Astrocyte of the spinal cord (primary cell): Measurements from ENCODE around the gene LAMA4.
A peak's percentile ranks its signal among the peaks of the same experiment; 100 is the strongest.

Experiments used
- DNase-seq: peaks from one replicate; pipeline ENCODE4 v3.0.0; 2011; ENCODE audit warnings: low read depth, low spot score
- H3K4me3 ChIP-seq: 2 replicates; pipeline ENCODE4 v1.5.1; 2011; ENCODE audit warnings: low read depth, mild to moderate bottlenecking, low read length, moderate library complexity
- CTCF ChIP-seq: IDR thresholded peaks from 2 replicates; pipeline ENCODE4 v1.5.1; 2012; ENCODE audit warnings: low read depth, mild to moderate bottlenecking, low read length, inconsistent platforms
- in situ Hi-C: cut with HindIII; loops from 2 replicates; pipeline ENCODE4 v1.10.0; 2017; ENCODE audit warnings: low sequenced_read_pairs

The LAMA4 gene

GRCh38 chr6:112233847-112234246 is 20.5 kb downstream of the LAMA4 start:
- no peak for TF ChIP-seq CTCF
- DNase-seq = peak; percentile 60
- no peak overlapping the region for H3K4me3 ChIP-seq
- in situ Hi-C loops = no loop called here

- in situ Hi-C loops = no loop called here
- H3K4me3 ChIP-seq = no peak overlapping the region
- DNase-seq = peak; percentile 93
- no peak for TF ChIP-seq CTCF
These were observed 21.5 kb downstream of the LAMA4 start for GRCh38 chr6:112232845-112233256.

- in situ Hi-C loops = no loop called here
- TF ChIP-seq CTCF = no peak
- no peak overlapping the region for H3K4me3 ChIP-seq
- no peak for DNase-seq
These were observed 22.7 kb downstream of the LAMA4 start for GRCh38 chr6:112231594-112232060.

GRCh38 chr6:112231164-112231563 is 23.2 kb downstream of the LAMA4 start:
- no peak for TF ChIP-seq CTCF
- no peak overlapping the region for H3K4me3 ChIP-seq
- in situ Hi-C loops = no loop called here
- DNase-seq = no peak

- no peak for DNase-seq
- H3K4me3 ChIP-seq = no peak overlapping the region
- in situ Hi-C loops = no loop called here
- no peak for TF ChIP-seq CTCF
These were observed 25.7 kb downstream of the LAMA4 start for GRCh38 chr6:112228480-112229332.

- H3K4me3 ChIP-seq = no peak overlapping the region
- no peak for TF ChIP-seq CTCF
- in situ Hi-C loops = no loop called here
- no peak for DNase-seq
These were observed 26.4 kb downstream of the LAMA4 start for GRCh38 chr6:112227992-112228391.
